ENCODE data around the gene FERMT1. TPM values are rescaled to one million over a fixed set of nuclear protein-coding genes. Genes with fewer than 3 reads are reported as not detected.
A peak's percentile ranks its signal among the peaks of the same experiment; 100 is the strongest.

The FERMT1 gene
- total and polyA plus RNA-seq, 11 donors: 0.06 to 2.4 (median 1.1) TPM; not detected in 1

- H3K27me3 ChIP-seq: peaks cover 0 to 19% (median 0%) of the 10 kb centered on the region in 9 donors
- H3K27ac ChIP-seq: peak overlapping the region in 1 of 12 donors; percentile 42
- no peaks in the 10 kb centered on the region for H3K36me3 ChIP-seq
- peak overlapping the region in 7 of 12 donors; percentile 47 to 72 (median 58) for H3K4me3 ChIP-seq
- no peaks in the 10 kb centered on the region for H3K9me3 ChIP-seq
- ATAC-seq (no peak), DNase-seq (no peak)
- 90 to 92% (median 91%) methylated on average over 4 of the region's 4 CpGs for WGBS, 4 donors
- TF ChIP-seq CTCF (IDR thresholded peaks at IDR 0.05) (no peak), POLR2A (IDR thresholded peaks at IDR 0.05) (no peak)
- H3K4me1 ChIP-seq: peaks cover 0 to 18% (median 4%) of the 10 kb centered on the region in 12 donors
- intact Hi-C loops (cut with DNase I): no loop called here
Measured at GRCh38 chr20:6123649-6124014, 802 bp upstream of the FERMT1 start.

DNA sequence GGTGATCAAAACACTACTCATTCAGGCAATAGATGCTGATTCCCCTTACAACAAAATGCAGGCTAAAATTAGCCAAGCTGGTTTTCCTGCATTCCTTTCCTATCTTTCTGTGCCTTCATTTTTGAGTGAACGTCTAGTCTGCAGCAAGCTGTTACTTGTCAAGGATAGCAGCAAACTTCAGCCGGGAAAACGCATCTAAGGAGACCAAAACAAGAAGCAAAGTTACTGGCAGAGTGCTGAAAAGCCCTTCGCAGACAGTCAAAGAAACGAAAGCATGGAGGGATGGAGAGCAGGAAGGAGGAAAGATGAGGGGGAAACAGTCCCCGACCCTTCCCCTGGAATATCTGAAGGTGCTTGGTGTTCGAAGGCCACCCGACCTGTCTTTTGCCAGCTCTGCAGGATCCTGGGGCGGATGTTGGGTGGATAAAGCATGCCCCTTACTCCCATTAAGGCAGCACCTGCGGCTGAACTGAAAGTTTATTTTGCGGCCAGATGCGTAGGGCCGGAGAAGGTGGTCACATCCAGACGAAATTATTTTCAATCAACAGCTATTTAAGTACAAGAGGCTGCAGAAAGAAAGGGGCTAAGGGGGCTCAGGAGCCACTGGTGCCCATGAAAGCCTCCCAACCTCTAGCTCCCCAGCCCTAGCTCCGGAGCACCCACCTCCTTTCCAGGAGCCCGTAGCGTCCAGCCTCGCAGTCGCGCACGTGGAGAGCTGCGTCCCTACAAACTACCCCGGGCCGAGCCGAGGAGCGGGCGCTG lies 538 bp downstream of the FERMT1 start:
- intact Hi-C loops (cut with DNase I): no loop called here
- peaks cover 0 to 19% (median 0%) of the 10 kb centered on the region in 9 donors for H3K27me3 ChIP-seq
- no peak for TF ChIP-seq POLR2A (IDR thresholded peaks at IDR 0.05)

GRCh38 chr20:6121504-6121903 lies 1.3 kb downstream of the FERMT1 start:
- Histone ChIP-seq H3K27me3 (peaks cover 0 to 19% (median 0%) of the 10 kb centered on the region in 9 donors), H3K36me3 (no peaks in the 10 kb centered on the region), H3K4me1 (peaks cover 0 to 18% (median 4%) of the 10 kb centered on the region in 12 donors), H3K4me3 (peak overlapping the region in 2 of 12 donors; percentile 66 to 72), H3K27ac (no peak overlapping the region), H3K9me3 (no peaks in the 10 kb centered on the region)
- ATAC-seq (no peak), DNase-seq (no peak)
- intact Hi-C loops (cut with DNase I): no loop called here
- TF ChIP-seq CTCF (IDR thresholded peaks at IDR 0.05) (no peak), POLR2A (IDR thresholded peaks at IDR 0.05) (no peak)
- 81 to 92% (median 88%) methylated on average over 2 of the region's 2 CpGs for WGBS, 4 donors

More for the DNA sequence above, 538 bp downstream of the FERMT1 start:
- H3K9me3 ChIP-seq: no peaks in the 10 kb centered on the region
- H3K4me3 ChIP-seq: peak overlapping the region; percentile 29 to 72 (median 58)
- H3K36me3 ChIP-seq: no peaks in the 10 kb centered on the region
- peaks cover 0 to 18% (median 4%) of the 10 kb centered on the region in 12 donors for H3K4me1 ChIP-seq
- no peak for DNase-seq
- WGBS, 4 donors: 0 to 2% (median 2%) methylated on average over 14 to 27 of the region's 27 CpGs
- ATAC-seq: peak in 3 of 4 donors; percentile 50 to 71 (median 66)
- H3K27ac ChIP-seq: peak overlapping the region in 5 of 12 donors; percentile 12 to 57 (median 42)

GRCh38 chr20:6120491-6120988 lies 2.3 kb downstream of the FERMT1 start:
- Histone ChIP-seq H3K4me3 (no peak overlapping the region), H3K27ac (no peak overlapping the region), H3K27me3 (peaks cover 0 to 19% (median 0%) of the 10 kb centered on the region in 9 donors), H3K9me3 (peaks cover 0 to under 1% (median 0%) of the 10 kb centered on the region in 12 donors), H3K36me3 (peaks cover 0 to 2% (median 0%) of the 10 kb centered on the region in 9 donors), H3K4me1 (peaks cover 0 to 18% (median 4%) of the 10 kb centered on the region in 12 donors)
- ATAC-seq (no peak), DNase-seq (no peak)
- TF ChIP-seq POLR2A (IDR thresholded peaks at IDR 0.05) (no peak), CTCF (IDR thresholded peaks at IDR 0.05) (no peak)
- WGBS, 4 donors: 83 to 88% (median 84%) methylated on average over 3 of the region's 3 CpGs
- intact Hi-C loops (cut with DNase I): no loop called here
